HG02885 (cell line): Measurements from ENCODE around the gene E2F3.
"Not testable (repeated sequence)": the region's sequence is repeated elsewhere in the genome, so short reads cannot be mapped to it uniquely, and the experiment has no call there.

Source experiments
- ATAC-seq: cut with Tn5 transposase; IDR thresholded peaks from one replicate; pipeline ENCODE4 v1.9.1; 2021; ENCODE audit warnings: mild to moderate bottlenecking; ENCODE audit not compliant: unreplicated experiment, poor library complexity

Gene E2F3

GRCh38 chr6:20492099-20492498 lies 90.4 kb downstream of the E2F3 start:
- no peak for ATAC-seq

- no peak for ATAC-seq
Observed at GRCh38 chr6:20497216-20498040, 95.7 kb downstream of the E2F3 start.

GRCh38 chr6:20498041-20498385 lies 96.3 kb downstream of the E2F3 start:
- no peak for ATAC-seq

DNA sequence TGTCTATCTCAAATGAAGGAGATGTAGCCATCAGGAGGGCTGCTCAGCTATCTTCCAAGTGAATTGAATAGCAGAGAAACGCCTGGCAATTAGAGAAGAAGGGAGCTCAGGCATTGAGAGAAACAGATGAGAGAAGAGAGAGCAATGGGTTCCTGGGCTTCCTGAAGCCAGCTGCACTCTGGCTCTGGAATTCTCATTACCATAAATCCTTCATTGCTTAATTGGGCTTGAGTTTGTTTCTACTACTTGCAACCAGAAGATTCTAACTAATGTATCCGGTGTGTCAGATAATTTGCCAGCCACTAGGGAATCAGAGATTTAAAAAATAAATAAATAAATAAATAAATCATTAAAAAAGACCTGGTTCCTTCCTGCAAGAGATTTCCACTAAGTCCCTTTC lies 107.5 kb downstream of the E2F3 start:
- ATAC-seq, result no peak

DNA sequence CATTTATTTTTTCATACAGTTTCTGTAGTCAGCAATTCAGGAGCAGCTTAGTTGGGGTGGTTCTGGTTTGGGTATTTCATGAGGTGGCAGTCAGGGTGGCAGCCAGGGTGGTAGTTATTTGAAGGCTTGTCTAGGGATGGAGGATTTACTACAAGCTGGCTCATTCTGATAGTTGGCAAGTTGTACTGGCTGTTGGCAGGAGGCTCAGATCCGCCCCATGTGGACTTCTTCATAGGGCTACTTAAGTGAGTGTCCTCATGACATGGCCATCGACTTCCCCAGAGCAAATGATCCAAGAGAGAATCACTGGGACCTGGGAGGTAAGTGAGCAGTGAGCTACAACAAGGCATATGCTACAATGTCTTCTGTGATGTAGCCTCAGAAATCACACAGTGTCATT lies 110.2 kb downstream of the E2F3 start:
- no peak for ATAC-seq

DNA sequence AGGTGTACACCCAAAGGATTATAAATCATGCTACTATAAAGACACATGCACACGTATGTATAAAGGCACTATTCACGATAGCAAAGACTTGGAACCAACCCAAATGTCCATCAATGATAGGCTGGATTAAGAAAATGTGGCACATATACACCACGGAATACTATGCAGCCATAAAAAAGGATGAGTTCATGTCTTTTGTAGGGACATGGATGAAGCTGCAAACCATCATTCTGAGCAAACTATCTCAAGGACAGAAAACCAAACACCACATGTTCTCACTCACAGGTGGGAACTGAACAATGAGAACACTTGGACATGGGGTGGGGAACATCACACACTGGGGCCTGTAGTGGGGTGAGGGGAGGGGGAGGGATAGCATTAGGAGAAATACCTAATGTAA lies 123.5 kb downstream of the E2F3 start:
- not testable (repeated sequence) for ATAC-seq

DNA sequence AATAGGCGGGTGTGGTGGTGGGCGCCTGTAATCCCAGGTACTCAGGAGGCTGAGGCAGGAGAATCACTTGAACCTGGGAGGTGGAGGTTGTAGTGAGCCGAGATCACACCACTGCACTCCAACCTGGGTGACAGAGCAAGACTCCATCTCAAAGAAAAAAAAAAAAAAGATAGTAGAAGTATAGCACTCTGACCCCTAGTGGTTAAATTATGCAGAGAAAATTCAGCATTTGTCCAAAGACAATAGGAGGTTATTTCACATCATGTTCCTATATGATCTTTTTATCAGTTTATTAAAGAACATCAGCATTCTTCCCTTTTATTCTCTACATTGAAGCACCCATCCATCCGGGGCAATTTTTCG lies 127.4 kb downstream of the E2F3 start:
- ATAC-seq, result peak; percentile 61

DNA sequence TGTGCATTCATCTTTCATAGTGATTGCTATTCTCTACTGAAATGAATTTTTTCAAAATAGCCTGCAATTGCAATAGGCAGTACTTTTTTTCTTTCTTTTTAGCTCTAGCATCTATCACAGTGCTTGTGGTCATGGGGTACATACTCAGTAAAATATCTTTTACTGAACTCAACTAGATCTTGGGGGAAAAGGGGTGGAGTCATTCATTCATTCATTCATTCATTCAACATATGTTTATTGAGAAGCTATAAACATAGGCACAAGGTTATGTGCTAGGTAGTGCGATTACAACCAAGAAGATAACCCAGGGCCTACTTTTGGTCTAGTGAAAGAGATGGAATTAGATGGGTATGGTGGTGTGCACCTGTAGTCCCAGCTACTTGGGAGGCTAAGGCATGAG lies 131.2 kb downstream of the E2F3 start:
- no peak for ATAC-seq

DNA sequence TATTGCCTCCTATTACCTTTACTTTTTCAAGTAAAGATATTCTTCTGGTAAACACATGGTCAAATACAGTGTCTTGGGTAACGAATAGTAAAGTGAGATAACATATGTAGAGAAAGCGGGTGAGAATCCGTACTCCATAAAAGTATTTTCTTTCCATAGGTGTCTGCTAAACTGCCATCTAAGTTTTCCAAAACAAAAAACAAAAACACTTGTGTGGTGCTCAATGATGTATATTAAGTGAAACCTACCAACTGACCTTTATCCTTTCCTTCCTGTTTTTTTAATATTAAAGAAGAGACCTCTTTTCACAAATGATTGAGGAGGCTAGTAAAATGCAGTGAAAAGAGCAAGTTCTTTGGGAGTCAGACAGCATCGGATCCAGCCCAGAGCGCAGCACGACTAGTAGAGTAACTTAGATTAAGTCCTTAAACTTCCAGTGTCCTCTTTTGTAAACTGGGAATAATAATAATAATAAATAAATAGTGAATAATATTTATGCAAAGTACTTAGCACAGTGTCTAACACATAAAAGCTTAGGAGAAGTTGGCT lies 132.1 kb downstream of the E2F3 start:
- ATAC-seq, result peak; percentile 4

GRCh38 chr6:20534295-20535262 lies 132.9 kb downstream of the E2F3 start, which contains the start of gene CDKAL1:
TSS of gene CDKAL1 (plus strand) at chr6:20534457. CDS start at chr6:20546351, 11,894 bp downstream.
- peak; percentile 88 for ATAC-seq

GRCh38 chr6:20538131-20538662 lies 136.5 kb downstream of the E2F3 start:
- no peak for ATAC-seq

GRCh38 chr6:20538907-20539306 lies 137.2 kb downstream of the E2F3 start:
- ATAC-seq, result no peak

DNA sequence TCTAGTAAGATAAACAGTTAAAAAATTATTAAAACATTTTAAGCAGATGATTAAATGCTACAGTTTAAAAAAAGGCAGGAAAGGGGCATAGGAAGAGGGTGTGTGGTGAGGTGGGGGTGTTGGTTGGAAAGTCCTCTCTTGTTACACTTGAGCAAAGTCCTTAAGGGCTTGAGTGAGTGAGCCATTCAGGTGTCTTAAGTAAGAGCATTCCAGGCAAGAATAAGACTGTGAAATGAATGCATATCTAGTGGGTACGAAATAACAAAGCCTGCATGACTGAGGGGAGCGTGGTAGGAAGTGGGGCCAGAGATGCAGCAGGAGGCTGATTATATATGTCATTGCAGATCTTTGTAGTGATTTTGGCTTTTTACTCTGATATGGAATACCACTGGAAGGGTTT lies 137.7 kb downstream of the E2F3 start:
- ATAC-seq, result no peak

DNA sequence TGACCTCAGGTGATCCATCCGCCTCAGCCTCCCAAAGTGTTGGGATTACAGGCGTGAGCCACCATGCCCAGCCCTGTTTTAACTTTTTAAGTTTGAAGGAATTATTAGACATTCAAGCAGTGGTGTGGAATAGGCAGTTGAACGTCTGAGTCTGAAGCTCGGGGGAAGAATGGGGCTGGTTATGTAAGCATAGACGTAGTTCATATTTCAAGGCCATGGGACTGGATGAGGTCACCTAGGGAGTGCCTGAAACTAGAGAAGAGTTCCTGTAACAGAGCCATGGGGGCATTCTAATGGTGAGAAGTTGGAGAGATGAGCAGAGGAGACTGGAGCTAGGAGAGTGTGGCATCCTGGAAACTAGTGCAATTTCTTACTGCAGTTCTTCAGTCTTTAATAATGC lies 139.0 kb downstream of the E2F3 start:
- no peak for ATAC-seq

DNA sequence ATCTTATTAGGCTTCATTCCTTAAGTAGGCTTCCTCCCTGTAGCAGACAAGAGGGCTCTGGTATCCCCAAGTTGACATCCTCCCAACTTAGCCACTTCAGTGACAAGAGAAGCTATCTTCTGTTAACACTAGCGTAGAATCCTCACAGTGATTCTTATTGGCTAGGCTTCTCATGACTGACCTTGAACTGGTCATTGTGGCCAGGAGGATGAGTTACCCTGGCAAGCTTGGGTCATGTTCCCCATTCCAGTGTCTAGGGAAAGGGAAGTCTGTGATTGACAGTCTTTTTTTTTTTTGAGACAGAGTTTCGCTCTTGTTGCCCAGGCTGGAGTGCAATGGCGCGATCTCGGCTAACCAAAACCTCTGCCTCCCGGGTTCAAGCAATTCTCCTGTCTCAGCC lies 139.7 kb downstream of the E2F3 start:
- no peak for ATAC-seq

DNA sequence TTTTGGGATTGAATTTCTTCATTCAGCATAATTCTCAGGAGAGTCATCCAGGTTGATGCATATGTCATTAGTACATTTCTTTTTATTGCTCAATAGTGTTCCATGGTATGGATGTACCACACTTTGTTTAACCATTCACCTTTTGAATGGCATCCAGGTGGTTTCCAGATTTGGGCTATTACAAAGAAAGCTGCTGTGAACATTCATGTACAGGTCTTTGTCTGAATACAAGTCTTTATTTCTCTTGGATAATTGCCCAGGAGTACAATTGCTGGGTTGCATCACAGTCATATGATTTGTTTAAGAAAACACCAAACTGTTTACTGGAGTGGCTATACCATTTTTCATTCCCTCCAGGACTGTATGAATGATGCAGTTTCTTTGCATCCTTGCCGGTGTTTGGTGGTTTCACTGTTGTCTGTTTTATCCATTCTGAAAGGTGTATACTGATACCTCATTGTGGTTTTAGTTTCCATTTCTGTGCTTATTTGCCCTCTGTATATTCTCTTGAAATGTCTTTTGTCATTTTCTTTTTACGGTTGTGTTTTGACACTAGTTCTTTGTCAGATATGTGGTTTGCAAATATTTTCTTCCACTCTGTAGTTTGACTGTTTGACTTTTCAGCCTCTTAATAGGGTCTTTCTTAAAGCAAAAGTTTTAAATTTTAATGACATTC lies 141.4 kb downstream of the E2F3 start:
- peak; percentile 99 for ATAC-seq
